Bronchial epithelial cell (primary cell): ENCODE data around the gene SHH. TPM values are rescaled to one million over a fixed set of nuclear protein-coding genes. Genes with fewer than 3 reads are reported as not detected.

ENCODE experiments used
- DNase-seq: peaks from one replicate; pipeline ENCODE4 v3.0.0-alpha.2; 2010; ENCODE audit warnings: low read depth
- FAIRE-seq: peaks from 2 replicates; lab custom pipeline; 2011; peaks lifted over from hg19 to GRCh38; lab: Jason Lieb, UNC
- H3K27me3 ChIP-seq: 2 replicates; pipeline ENCODE4 v1.5.1; 2011; ENCODE audit warnings: low read length; ENCODE audit not compliant: control insufficient read depth, insufficient read depth
- H3K36me3 ChIP-seq: 2 replicates; pipeline ENCODE4 v1.5.1; 2011; ENCODE audit warnings: low read length; ENCODE audit not compliant: control insufficient read depth, insufficient read depth
- H3K4me3 ChIP-seq: 2 replicates; pipeline ENCODE4 v1.5.1; 2011; ENCODE audit warnings: mild to moderate bottlenecking, low read depth, low read length, control low read depth
- CTCF ChIP-seq: IDR thresholded peaks from 2 replicates; pipeline ENCODE4 v1.5.1; 2011; ENCODE audit warnings: mild to moderate bottlenecking, moderate library complexity, low read length, control low read depth, inconsistent platforms; ENCODE audit not compliant: insufficient read depth, severe bottlenecking
- total RNA-seq: library from RNA; depleted of rRNA; stranded (reverse); fragments of >200 nt; gene quantifications from 2 replicates; pipeline ENCODE4 v1.2.1, GENCODE V29; 2014

The SHH gene
- 0.13 TPM in 1 of 2 replicates, not detected in the other for total RNA-seq

GRCh38 chr7:155811895-155812761 lies at the start of gene SHH:
Gene SHH (minus strand): TSS chr7:155812463. CDS start chr7:155812122, 341 bp downstream.
- no peak for DNase-seq
- TF ChIP-seq CTCF: no peak
- FAIRE-seq: no peak
- Histone ChIP-seq H3K27me3 (peaks cover 24% of the 10 kb centered on the region), H3K36me3 (no peaks in the 10 kb centered on the region), H3K4me3 (peak within 1 kb of the TSS; percentile 16)

- no peak overlapping the region for H3K4me3 ChIP-seq
- FAIRE-seq: no peak
- TF ChIP-seq CTCF: no peak
- peak; percentile 7 for DNase-seq
- H3K36me3 ChIP-seq: no peaks in the 10 kb centered on the region
- peaks cover 10% of the 10 kb centered on the region for H3K27me3 ChIP-seq
Measured at GRCh38 chr7:155861480-155861868, 49.2 kb upstream of the SHH start.

GRCh38 chr7:155860840-155861479 lies 48.7 kb upstream of the SHH start:
- DNase-seq: peak; percentile 78
- no peak for TF ChIP-seq CTCF
- FAIRE-seq: no peak

GRCh38 chr7:155860461-155860839 lies 48.2 kb upstream of the SHH start:
- H3K4me3 ChIP-seq: no peak overlapping the region
- DNase-seq (no peak), FAIRE-seq (no peak)
- no peak for TF ChIP-seq CTCF
- no peaks in the 10 kb centered on the region for H3K36me3 ChIP-seq
- peaks cover 5% of the 10 kb centered on the region for H3K27me3 ChIP-seq

More at GRCh38 chr7:155860840-155861479, 48.7 kb upstream of the SHH start:
- Histone ChIP-seq H3K27me3 (peaks cover 8% of the 10 kb centered on the region), H3K4me3 (no peak overlapping the region), H3K36me3 (no peaks in the 10 kb centered on the region)

GRCh38 chr7:155858521-155859061 lies 46.3 kb upstream of the SHH start:
- Histone ChIP-seq H3K4me3 (no peak overlapping the region), H3K27me3 (no peaks in the 10 kb centered on the region), H3K36me3 (no peaks in the 10 kb centered on the region)
- TF ChIP-seq CTCF: no peak
- DNase-seq: peak; percentile 42
- FAIRE-seq: no peak
